SKM-1 (cell line): ENCODE measurements around the gene SPDYE2.
"Not testable (repeated sequence)": the region's sequence is repeated elsewhere in the genome, so short reads cannot be mapped to it uniquely, and the experiment has no call there.

ENCODE experiments used
- DNase-seq: peaks from one replicate; lab custom pipeline; 2025; ENCODE audit not compliant: unreplicated experiment; lab: John Stamatoyannopoulos, UW

SPDYE2 gene

GRCh38 chr7:102599699-102600098, 48.7 kb downstream of the SPDYE2 start:
- DNase-seq: not testable (repeated sequence)

- not testable (repeated sequence) for DNase-seq
Measured at GRCh38 chr7:102602317-102602716, 51.3 kb downstream of the SPDYE2 start.

GRCh38 chr7:102604431-102605145, 53.6 kb downstream of the SPDYE2 start:
- not testable (repeated sequence) for DNase-seq

GRCh38 chr7:102606848-102607247, 55.8 kb downstream of the SPDYE2 start:
- DNase-seq: not testable (repeated sequence)

GRCh38 chr7:102609734-102610133, 58.7 kb downstream of the SPDYE2 start:
- DNase-seq: not testable (repeated sequence)

- not testable (repeated sequence) for DNase-seq
Measured at GRCh38 chr7:102610441-102610840, 59.4 kb downstream of the SPDYE2 start.

- DNase-seq: not testable (repeated sequence)
Measured at GRCh38 chr7:102611013-102611674, 60.1 kb downstream of the SPDYE2 start.

GRCh38 chr7:102611675-102612325, 60.8 kb downstream of the SPDYE2 start:
- not testable (repeated sequence) for DNase-seq
